Measurements from ENCODE around the gene TEC. TPM values are rescaled to one million over a fixed set of nuclear protein-coding genes. Genes with fewer than 3 reads are reported as not detected.
"Not testable (repeated sequence)": the region's sequence is repeated elsewhere in the genome, so short reads cannot be mapped to it uniquely, and the experiment has no call there.

Gene TEC
- total RNA-seq: 3.1 TPM
- long read RNA-seq, partial matches to known transcripts: 1 of 8 reads
- long read RNA-seq, other reads (novel, unspliced or antisense): 4 of 8 reads

- peak; percentile 78 for DNase-seq (ENCODE audit: low spot score)
- intact Hi-C loops (cut with DNase I): no loop called here
Observed at GRCh38 chr4:48268956-48269860, at the start of gene TEC. Gene TEC (minus strand): TSS chr4:48269838. CDS start chr4:48228614, 41,224 bp downstream.

GRCh38 chr4:48315728-48316630, 46.3 kb upstream of the TEC start:
- DNase-seq (ENCODE audit: low spot score): no peak
- intact Hi-C loops (cut with DNase I): no loop called here

GRCh38 chr4:48314746-48315145, 45.1 kb upstream of the TEC start:
- DNase-seq (ENCODE audit: low spot score); intact Hi-C loops (cut with DNase I): not testable (repeated sequence)

- DNase-seq (ENCODE audit: low spot score): no peak
- intact Hi-C loops (cut with DNase I): no loop called here
Observed at GRCh38 chr4:48311896-48312295, 42.3 kb upstream of the TEC start.

GRCh38 chr4:48308901-48309300, 39.3 kb upstream of the TEC start:
- intact Hi-C loops (cut with DNase I): no loop called here
- DNase-seq (ENCODE audit: low spot score): no peak

GRCh38 chr4:48307528-48307927, 37.9 kb upstream of the TEC start:
- intact Hi-C loops (cut with DNase I): no loop called here

GRCh38 chr4:48305508-48305907, 35.9 kb upstream of the TEC start:
- no peak for DNase-seq (ENCODE audit: low spot score)
- intact Hi-C loops (cut with DNase I): no loop called here

More at GRCh38 chr4:48307528-48307927, 37.9 kb upstream of the TEC start:
- no peak for DNase-seq (ENCODE audit: low spot score)

- intact Hi-C loops (cut with DNase I): no loop called here
- DNase-seq (ENCODE audit: low spot score): no peak
Observed at GRCh38 chr4:48300004-48300403, 30.4 kb upstream of the TEC start.

GRCh38 chr4:48299560-48299959, 29.9 kb upstream of the TEC start:
- intact Hi-C loops (cut with DNase I): no loop called here
- DNase-seq (ENCODE audit: low spot score): no peak

GRCh38 chr4:48297256-48297846, 27.7 kb upstream of the TEC start:
- DNase-seq (ENCODE audit: low spot score): no peak
- intact Hi-C loops (cut with DNase I): no loop called here

- intact Hi-C loops (cut with DNase I): no loop called here
Observed at GRCh38 chr4:48296365-48296764, 26.7 kb upstream of the TEC start.

GRCh38 chr4:48295116-48295515, 25.5 kb upstream of the TEC start:
- intact Hi-C loops (cut with DNase I): no loop called here
- no peak for DNase-seq (ENCODE audit: low spot score)

More at GRCh38 chr4:48296365-48296764, 26.7 kb upstream of the TEC start:
- no peak for DNase-seq (ENCODE audit: low spot score)

- DNase-seq (ENCODE audit: low spot score); intact Hi-C loops (cut with DNase I): not testable (repeated sequence)
Observed at GRCh38 chr4:48292218-48292790, 22.7 kb upstream of the TEC start.

- intact Hi-C loops (cut with DNase I): no loop called here
- DNase-seq (ENCODE audit: low spot score): no peak
Observed at GRCh38 chr4:48290146-48290772, 20.6 kb upstream of the TEC start.

- intact Hi-C loops (cut with DNase I); DNase-seq (ENCODE audit: low spot score): not testable (repeated sequence)
Observed at GRCh38 chr4:48286060-48286459, 16.4 kb upstream of the TEC start.

- intact Hi-C loops (cut with DNase I); DNase-seq (ENCODE audit: low spot score): not testable (repeated sequence)
Observed at GRCh38 chr4:48285640-48286039, 16.0 kb upstream of the TEC start.

- intact Hi-C loops (cut with DNase I): no loop called here
- no peak for DNase-seq (ENCODE audit: low spot score)
Observed at GRCh38 chr4:48275686-48276085, 6.0 kb upstream of the TEC start.

GRCh38 chr4:48275247-48275646, 5.6 kb upstream of the TEC start:
- DNase-seq (ENCODE audit: low spot score): no peak
- intact Hi-C loops (cut with DNase I): no loop called here

GRCh38 chr4:48271626-48272025, 2.0 kb upstream of the TEC start:
- intact Hi-C loops (cut with DNase I): loop anchor here (2.0 to 5.0 kb wide), 2 partner anchors 71 to 145 kb away; partner anchors contain the start of gene SLAIN2
- no peak for DNase-seq (ENCODE audit: low spot score)

All from cardiac septum (tissue), 1 donor.